H1 (cell line): ENCODE measurements around the gene LAMB3.

ENCODE experiments used
- CBX8 ChIP-seq: fragments of 300-800, 300-1000 bp; sonication (generic); IDR thresholded peaks from 2 replicates; pipeline ENCODE4 v1.7.1; 2016; ENCODE audit warnings: low read depth, low read length, borderline replicate concordance
- CEBPB ChIP-seq: IDR thresholded peaks from 2 replicates; pipeline ENCODE4 v1.6.1; 2012; ENCODE audit warnings: low read depth, low read length
- CHD1 ChIP-seq: IDR thresholded peaks from 2 replicates; pipeline ENCODE4 v1.6.1; 2012; ENCODE audit warnings: low read depth, low read length, improper control_type of control experiment
- HDAC2 ChIP-seq, 2 experiments: fragments of 300-600 bp in 1 of 2; sonication (generic) in 1 of 2; IDR thresholded peaks; 2 replicates each; pipeline ENCODE4 v1.6.1; 2011 to 2012; ENCODE audit warnings: low read depth in 2 of 2, low read length in 2 of 2, mild to moderate bottlenecking in 2 of 2, moderate library complexity in 2 of 2, borderline replicate concordance in 1 of 2, inconsistent platforms in 1 of 2
- JUND ChIP-seq: IDR thresholded peaks from 2 replicates; pipeline ENCODE4 v1.6.1; 2011; ENCODE audit warnings: mild to moderate bottlenecking, improper control_type of control experiment, low read length
- KDM1A ChIP-seq: fragments of 200-600, 300-600 bp; sonication (generic); IDR thresholded peaks from 2 replicates; pipeline ENCODE4 v1.7.1; 2016; ENCODE audit warnings: mild to moderate bottlenecking, low read length, borderline replicate concordance
- POLR2AphosphoS5 ChIP-seq: IDR thresholded peaks from 2 replicates; pipeline ENCODE4 v1.6.1; 2011; ENCODE audit warnings: low read depth, low read length
- RXRA ChIP-seq: IDR thresholded peaks from 2 replicates; pipeline ENCODE4 v1.6.1; 2011; ENCODE audit warnings: low read depth, mild to moderate bottlenecking, low read length, moderate library complexity; ENCODE audit not compliant: insufficient read depth
- SUZ12 ChIP-seq: fragments of 200-600 bp; sonication (generic); IDR thresholded peaks from 2 replicates; pipeline ENCODE4 v1.6.1; 2012; ENCODE audit warnings: mild to moderate bottlenecking, inconsistent platforms, low read length, moderate library complexity, mixed read lengths
- TAF1 ChIP-seq: IDR thresholded peaks from 2 replicates; pipeline ENCODE4 v1.6.1; 2011; ENCODE audit warnings: mild to moderate bottlenecking, low read depth, low read length
- ZNF274 ChIP-seq: IDR thresholded peaks from 2 replicates; pipeline ENCODE4 v1.7.0; 2012; ENCODE audit warnings: low read length, borderline replicate concordance; ENCODE audit errors: extremely low read depth
- TF ChIP-seq, protein P1 (sequence below): IDR thresholded peaks from 2 replicates; pipeline ENCODE4 v1.6.1; 2011; ENCODE audit warnings: low read length, improper control_type of control experiment
- TF ChIP-seq, protein P2 (sequence below): IDR thresholded peaks from 2 replicates; pipeline ENCODE4 v1.6.1; 2012; ENCODE audit warnings: inconsistent platforms
- TF ChIP-seq, protein P3 (sequence below), 3 experiments: IDR thresholded peaks; 1 replicate in 2 of 3; 2 replicates in 1 of 3; pipeline versions ENCODE4 v1.5.1 to v1.6.1; 2011; ENCODE audit warnings: low read length in 3 of 3, mild to moderate bottlenecking in 3 of 3, inconsistent platforms in 2 of 3, low read depth in 1 of 3, moderate library complexity in 1 of 3; ENCODE audit not compliant: insufficient read depth in 1 of 3; ENCODE audit errors: control extremely low read depth in 1 of 3

DNA sequence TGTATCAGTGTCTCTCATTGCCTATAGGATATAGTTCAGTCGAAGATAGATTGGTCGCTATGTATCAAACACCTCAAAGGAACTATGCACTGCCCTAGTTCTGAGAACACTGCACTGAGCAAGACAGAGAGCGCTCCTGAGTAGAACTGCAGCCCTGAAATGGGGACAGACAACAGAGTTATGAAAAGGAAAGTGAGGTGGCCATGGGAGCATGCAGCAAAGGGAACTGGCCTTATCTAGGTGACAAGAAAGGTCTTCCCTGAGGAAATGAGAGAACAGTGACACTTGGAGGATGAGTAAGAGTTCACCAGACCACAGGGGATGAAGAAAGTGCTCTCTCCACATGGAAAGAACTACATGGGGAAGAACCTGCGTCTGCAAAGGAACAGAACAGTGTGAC, 15.5 kb upstream of the LAMB3 start:
- TF ChIP-seq TAF1, result no peak
- TF ChIP-seq POLR2AphosphoS5, result no peak
- no peak for TF ChIP-seq CHD1
- TF ChIP-seq, protein P1, sequence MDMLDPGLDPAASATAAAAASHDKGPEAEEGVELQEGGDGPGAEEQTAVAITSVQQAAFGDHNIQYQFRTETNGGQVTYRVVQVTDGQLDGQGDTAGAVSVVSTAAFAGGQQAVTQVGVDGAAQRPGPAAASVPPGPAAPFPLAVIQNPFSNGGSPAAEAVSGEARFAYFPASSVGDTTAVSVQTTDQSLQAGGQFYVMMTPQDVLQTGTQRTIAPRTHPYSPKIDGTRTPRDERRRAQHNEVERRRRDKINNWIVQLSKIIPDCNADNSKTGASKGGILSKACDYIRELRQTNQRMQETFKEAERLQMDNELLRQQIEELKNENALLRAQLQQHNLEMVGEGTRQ, result no peak
- no peak for TF ChIP-seq CEBPB
- TF ChIP-seq KDM1A, result no peak
- no peak for TF ChIP-seq JUND
- TF ChIP-seq, protein P2, sequence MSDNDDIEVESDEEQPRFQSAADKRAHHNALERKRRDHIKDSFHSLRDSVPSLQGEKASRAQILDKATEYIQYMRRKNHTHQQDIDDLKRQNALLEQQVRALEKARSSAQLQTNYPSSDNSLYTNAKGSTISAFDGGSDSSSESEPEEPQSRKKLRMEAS, result no peak
- TF ChIP-seq, protein P3, sequence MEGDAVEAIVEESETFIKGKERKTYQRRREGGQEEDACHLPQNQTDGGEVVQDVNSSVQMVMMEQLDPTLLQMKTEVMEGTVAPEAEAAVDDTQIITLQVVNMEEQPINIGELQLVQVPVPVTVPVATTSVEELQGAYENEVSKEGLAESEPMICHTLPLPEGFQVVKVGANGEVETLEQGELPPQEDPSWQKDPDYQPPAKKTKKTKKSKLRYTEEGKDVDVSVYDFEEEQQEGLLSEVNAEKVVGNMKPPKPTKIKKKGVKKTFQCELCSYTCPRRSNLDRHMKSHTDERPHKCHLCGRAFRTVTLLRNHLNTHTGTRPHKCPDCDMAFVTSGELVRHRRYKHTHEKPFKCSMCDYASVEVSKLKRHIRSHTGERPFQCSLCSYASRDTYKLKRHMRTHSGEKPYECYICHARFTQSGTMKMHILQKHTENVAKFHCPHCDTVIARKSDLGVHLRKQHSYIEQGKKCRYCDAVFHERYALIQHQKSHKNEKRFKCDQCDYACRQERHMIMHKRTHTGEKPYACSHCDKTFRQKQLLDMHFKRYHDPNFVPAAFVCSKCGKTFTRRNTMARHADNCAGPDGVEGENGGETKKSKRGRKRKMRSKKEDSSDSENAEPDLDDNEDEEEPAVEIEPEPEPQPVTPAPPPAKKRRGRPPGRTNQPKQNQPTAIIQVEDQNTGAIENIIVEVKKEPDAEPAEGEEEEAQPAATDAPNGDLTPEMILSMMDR (IDR thresholded peaks at IDR 0.05; ENCODE audit: control extremely low read depth in 1 of 3, insufficient read depth in 1 of 3, low read depth in 1 of 3, low read length in 3 of 3), result no peak
- TF ChIP-seq ZNF274, result no peak
- TF ChIP-seq CBX8, result no peak
- TF ChIP-seq SUZ12, result no peak
- no peak for TF ChIP-seq RXRA
- no peak for TF ChIP-seq HDAC2 (IDR thresholded peaks at IDR 0.05; ENCODE audit: borderline replicate concordance in 1 of 2, low read depth in 2 of 2, low read length in 2 of 2)
